Measurements from ENCODE around the gene FAM53C.
"Not testable (repeated sequence)": the region's sequence is repeated elsewhere in the genome, so short reads cannot be mapped to it uniquely, and the experiment has no call there.

FAM53C gene

GRCh38 chr5:138337685-138338410 is at the start of gene FAM53C:
FAM53C (plus strand) TSS chr5:138338266; CDS start chr5:138341336, 3,070 bp downstream.
- peak; percentile 84 to 85 for DNase-seq (ENCODE audit: low read depth in 2 of 2)

GRCh38 chr5:138289296-138289695 is 48.8 kb upstream of the FAM53C start:
- no peak for DNase-seq (ENCODE audit: low read depth in 2 of 2)

GRCh38 chr5:138303372-138303771 is 34.7 kb upstream of the FAM53C start:
- DNase-seq (ENCODE audit: low read depth in 2 of 2): no peak

GRCh38 chr5:138305797-138306196 is 32.3 kb upstream of the FAM53C start:
- DNase-seq (ENCODE audit: low read depth in 2 of 2): no peak

GRCh38 chr5:138315751-138316278 is 22.3 kb upstream of the FAM53C start:
- DNase-seq (ENCODE audit: low read depth in 2 of 2): no peak

- DNase-seq (ENCODE audit: low read depth in 2 of 2): no peak
These were observed 21.7 kb upstream of the FAM53C start for GRCh38 chr5:138316355-138316754.

GRCh38 chr5:138318211-138318610 is 19.9 kb upstream of the FAM53C start:
- not testable (repeated sequence) for DNase-seq (ENCODE audit: low read depth in 2 of 2)

- DNase-seq (ENCODE audit: low read depth in 2 of 2): no peak
These were observed 7.1 kb upstream of the FAM53C start for GRCh38 chr5:138330813-138331448.

- peak; percentile 92 to 94 for DNase-seq (ENCODE audit: low read depth in 2 of 2)
These were observed 6.4 kb upstream of the FAM53C start, which contains the start of gene CDC25C for GRCh38 chr5:138331449-138332368. CDC25C (minus strand) TSS chr5:138331804; CDS start chr5:138331180, 624 bp downstream.

- no peak for DNase-seq (ENCODE audit: low read depth in 2 of 2)
These were observed 3.1 kb upstream of the FAM53C start for GRCh38 chr5:138334867-138335447.

GRCh38 chr5:138336952-138337684 is 948 bp upstream of the FAM53C start:
- no peak for DNase-seq (ENCODE audit: low read depth in 2 of 2)

GRCh38 chr5:138338411-138339090 is 485 bp downstream of the FAM53C start:
- DNase-seq (ENCODE audit: low read depth in 2 of 2): no peak

- DNase-seq (ENCODE audit: low read depth in 2 of 2): no peak
These were observed 1.0 kb downstream of the FAM53C start for GRCh38 chr5:138339091-138339456.

- no peak for DNase-seq (ENCODE audit: low read depth in 2 of 2)
These were observed 1.4 kb downstream of the FAM53C start for GRCh38 chr5:138339464-138339863.

GRCh38 chr5:138340008-138340407 is 1.9 kb downstream of the FAM53C start:
- no peak for DNase-seq (ENCODE audit: low read depth in 2 of 2)

- DNase-seq (ENCODE audit: low read depth in 2 of 2): no peak
These were observed 7.0 kb downstream of the FAM53C start for GRCh38 chr5:138344887-138345622.

GRCh38 chr5:138346889-138347288 is 8.8 kb downstream of the FAM53C start:
- no peak for DNase-seq (ENCODE audit: low read depth in 2 of 2)

GRCh38 chr5:138349852-138350562 is 11.9 kb downstream of the FAM53C start:
- no peak for DNase-seq (ENCODE audit: low read depth in 2 of 2)

- DNase-seq (ENCODE audit: low read depth in 2 of 2): no peak
These were observed 12.5 kb downstream of the FAM53C start for GRCh38 chr5:138350563-138350890.
